LNCAP (cell line): ENCODE measurements around the gene DPEP1.

Source experiments
- CTCF ChIP-seq: fragments of 450-650 bp; IDR thresholded peaks from 2 replicates; pipeline ENCODE4 v1.5.1; 2017; ENCODE audit warnings: mild to moderate bottlenecking

The DPEP1 gene

GRCh38 chr16:89576153-89577054, 37.0 kb upstream of the DPEP1 start:
- TF ChIP-seq CTCF, result no peak

- no peak for TF ChIP-seq CTCF
These were observed 36.2 kb upstream of the DPEP1 start for GRCh38 chr16:89577055-89577759.

- no peak for TF ChIP-seq CTCF
These were observed 34.1 kb upstream of the DPEP1 start for GRCh38 chr16:89579351-89579750.

- TF ChIP-seq CTCF, result no peak
These were observed 32.3 kb upstream of the DPEP1 start for GRCh38 chr16:89581045-89581695.

GRCh38 chr16:89581861-89582563, 31.4 kb upstream of the DPEP1 start:
- no peak for TF ChIP-seq CTCF

GRCh38 chr16:89582614-89583196, 30.7 kb upstream of the DPEP1 start:
- TF ChIP-seq CTCF, result no peak
